WERI-Rb-1 (cell line): ENCODE measurements around the gene ACHE.
A peak's percentile ranks its signal among the peaks of the same experiment; 100 is the strongest.

ENCODE experiments used
- DNase-seq: peaks from one replicate; pipeline ENCODE4 v3.0.0-alpha.2; 2020
- H3K27ac ChIP-seq: fragments of 250-450 bp; sonication (Bioruptor Pico); 2 replicates; pipeline ENCODE4 v1.5.1; 2020; ENCODE audit warnings: mild to moderate bottlenecking, moderate library complexity
- H3K27me3 ChIP-seq: fragments of 250-450 bp; sonication (Bioruptor Pico); 2 replicates; pipeline ENCODE4 v1.5.1; 2021; ENCODE audit warnings: mild to moderate bottlenecking, low read depth, moderate library complexity; ENCODE audit not compliant: insufficient read depth, severe bottlenecking
- H3K36me3 ChIP-seq: fragments of 250-450 bp; sonication (Bioruptor Pico); 2 replicates; pipeline ENCODE4 v1.5.1; 2020; ENCODE audit warnings: mild to moderate bottlenecking, moderate library complexity
- H3K4me3 ChIP-seq: 2 replicates; pipeline ENCODE4 v1.5.1; 2011; ENCODE audit warnings: low read depth, mild to moderate bottlenecking, control low read depth, low read length
- H3K9me3 ChIP-seq: fragments of 250-450 bp; sonication (Bioruptor Pico); 2 replicates; pipeline ENCODE4 v1.5.1; 2021; ENCODE audit warnings: mild to moderate bottlenecking, moderate library complexity; ENCODE audit not compliant: severe bottlenecking
- TF ChIP-seq, protein P1 (sequence below): IDR thresholded peaks from 2 replicates; pipeline ENCODE4 v1.5.1; 2011; ENCODE audit warnings: low read depth, mild to moderate bottlenecking, control low read depth, inconsistent platforms, low read length

The ACHE gene

GRCh38 chr7:100888988-100889750, 6.5 kb downstream of the ACHE start, which contains the start of gene UFSP1:
UFSP1 (minus strand) TSS chr7:100889715; CDS start chr7:100889271, 444 bp downstream.
- H3K4me3 ChIP-seq = peak within 1 kb of the TSS; percentile 70
- DNase-seq = no peak
- TF ChIP-seq, protein P1, sequence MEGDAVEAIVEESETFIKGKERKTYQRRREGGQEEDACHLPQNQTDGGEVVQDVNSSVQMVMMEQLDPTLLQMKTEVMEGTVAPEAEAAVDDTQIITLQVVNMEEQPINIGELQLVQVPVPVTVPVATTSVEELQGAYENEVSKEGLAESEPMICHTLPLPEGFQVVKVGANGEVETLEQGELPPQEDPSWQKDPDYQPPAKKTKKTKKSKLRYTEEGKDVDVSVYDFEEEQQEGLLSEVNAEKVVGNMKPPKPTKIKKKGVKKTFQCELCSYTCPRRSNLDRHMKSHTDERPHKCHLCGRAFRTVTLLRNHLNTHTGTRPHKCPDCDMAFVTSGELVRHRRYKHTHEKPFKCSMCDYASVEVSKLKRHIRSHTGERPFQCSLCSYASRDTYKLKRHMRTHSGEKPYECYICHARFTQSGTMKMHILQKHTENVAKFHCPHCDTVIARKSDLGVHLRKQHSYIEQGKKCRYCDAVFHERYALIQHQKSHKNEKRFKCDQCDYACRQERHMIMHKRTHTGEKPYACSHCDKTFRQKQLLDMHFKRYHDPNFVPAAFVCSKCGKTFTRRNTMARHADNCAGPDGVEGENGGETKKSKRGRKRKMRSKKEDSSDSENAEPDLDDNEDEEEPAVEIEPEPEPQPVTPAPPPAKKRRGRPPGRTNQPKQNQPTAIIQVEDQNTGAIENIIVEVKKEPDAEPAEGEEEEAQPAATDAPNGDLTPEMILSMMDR = no peak
- H3K27ac ChIP-seq = peak within 1 kb of the TSS; percentile 82
- peaks cover 52% of the 10 kb centered on the region for H3K36me3 ChIP-seq
- H3K9me3 ChIP-seq = no peaks in the 10 kb centered on the region
- peaks cover 3% of the 10 kb centered on the region for H3K27me3 ChIP-seq

DNA sequence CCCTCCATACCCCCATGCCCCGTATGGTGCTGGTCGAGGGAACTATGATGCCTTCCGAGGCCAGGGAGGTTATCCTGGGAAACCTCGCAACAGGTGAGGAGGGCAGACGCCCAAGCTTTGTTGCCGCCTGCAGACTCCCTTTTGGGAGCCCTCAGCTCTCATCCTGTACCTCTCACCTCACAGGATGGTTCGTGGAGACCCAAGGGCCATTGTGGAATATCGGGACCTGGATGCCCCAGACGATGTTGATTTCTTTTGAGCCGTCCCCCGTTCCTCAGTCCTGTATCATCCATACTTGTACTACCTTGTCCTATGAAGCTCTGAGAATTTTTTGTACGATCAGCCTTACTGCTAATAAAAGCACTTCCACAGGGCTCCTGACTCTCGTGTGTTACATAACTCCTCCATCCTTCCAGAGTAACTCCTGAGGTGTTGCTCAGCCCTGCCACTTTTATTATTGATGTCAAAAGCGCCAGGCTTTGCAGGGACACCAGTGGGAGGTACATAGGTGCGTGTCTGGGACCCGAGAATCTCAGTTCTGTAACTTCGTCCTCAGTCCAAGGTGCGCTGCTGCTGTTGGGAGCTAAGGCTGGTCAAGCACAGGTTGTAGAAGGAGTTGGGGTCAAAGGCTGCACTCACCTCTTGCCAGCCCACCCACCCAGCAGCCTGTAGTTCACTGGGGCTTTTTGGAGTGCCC, 7.2 kb downstream of the ACHE start:
- DNase-seq = no peak
- H3K36me3 ChIP-seq = peaks cover 59% of the 10 kb centered on the region
- H3K27ac ChIP-seq = peak overlapping the region; percentile 81
- TF ChIP-seq, protein P1 = no peak
- H3K4me3 ChIP-seq = peak overlapping the region; percentile 70
- no peaks in the 10 kb centered on the region for H3K27me3 ChIP-seq
- no peaks in the 10 kb centered on the region for H3K9me3 ChIP-seq

DNA sequence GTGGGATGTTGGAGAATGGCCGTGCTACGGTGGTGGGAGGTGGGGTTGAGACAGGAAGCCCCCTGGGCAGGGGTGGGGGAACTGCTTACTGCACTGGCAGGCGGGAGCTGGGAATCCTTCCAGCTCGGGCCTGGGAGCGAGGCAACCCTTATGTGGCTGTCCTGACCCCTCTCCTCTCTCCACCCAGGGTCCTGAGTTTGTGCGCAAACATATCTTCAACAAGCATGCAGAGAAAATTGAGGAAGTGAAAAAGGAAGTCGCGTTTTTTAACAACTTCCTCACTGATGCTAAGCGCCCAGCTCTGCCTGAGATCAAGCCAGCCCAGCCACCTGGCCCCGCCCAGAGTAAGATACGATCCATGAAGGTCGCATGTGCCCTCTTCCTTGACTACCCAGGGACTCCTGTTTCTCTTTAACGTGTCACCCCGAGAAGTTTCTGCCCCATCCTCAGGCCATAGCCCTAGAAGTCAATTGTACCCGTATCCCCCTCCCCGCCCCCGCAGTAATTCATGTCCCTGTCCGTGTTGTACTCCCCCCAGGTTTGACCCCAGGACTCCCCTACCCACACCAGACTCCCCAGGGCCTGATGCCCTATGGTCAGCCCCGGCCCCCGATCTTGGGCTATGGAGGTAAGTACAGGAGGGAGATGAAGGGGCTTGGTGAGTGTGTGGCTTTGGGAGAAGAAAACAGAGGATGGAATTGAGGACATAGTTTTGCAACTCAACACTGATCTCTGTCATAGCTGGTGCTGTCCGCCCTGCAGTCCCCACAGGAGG, 8.0 kb downstream of the ACHE start:
- no peak for DNase-seq
- H3K27me3 ChIP-seq = no peaks in the 10 kb centered on the region
- H3K4me3 ChIP-seq = no peak overlapping the region
- no peak overlapping the region for H3K27ac ChIP-seq
- H3K36me3 ChIP-seq = peaks cover 66% of the 10 kb centered on the region
- TF ChIP-seq, protein P1 = no peak
- no peaks in the 10 kb centered on the region for H3K9me3 ChIP-seq

- Histone ChIP-seq H3K27me3 (no peaks in the 10 kb centered on the region), H3K4me3 (no peak overlapping the region), H3K27ac (no peak overlapping the region), H3K9me3 (no peaks in the 10 kb centered on the region), H3K36me3 (peaks cover 72% of the 10 kb centered on the region)
- TF ChIP-seq, protein P1 = no peak
- DNase-seq = no peak
These were observed 8.7 kb downstream of the ACHE start for GRCh38 chr7:100886936-100887515.

DNA sequence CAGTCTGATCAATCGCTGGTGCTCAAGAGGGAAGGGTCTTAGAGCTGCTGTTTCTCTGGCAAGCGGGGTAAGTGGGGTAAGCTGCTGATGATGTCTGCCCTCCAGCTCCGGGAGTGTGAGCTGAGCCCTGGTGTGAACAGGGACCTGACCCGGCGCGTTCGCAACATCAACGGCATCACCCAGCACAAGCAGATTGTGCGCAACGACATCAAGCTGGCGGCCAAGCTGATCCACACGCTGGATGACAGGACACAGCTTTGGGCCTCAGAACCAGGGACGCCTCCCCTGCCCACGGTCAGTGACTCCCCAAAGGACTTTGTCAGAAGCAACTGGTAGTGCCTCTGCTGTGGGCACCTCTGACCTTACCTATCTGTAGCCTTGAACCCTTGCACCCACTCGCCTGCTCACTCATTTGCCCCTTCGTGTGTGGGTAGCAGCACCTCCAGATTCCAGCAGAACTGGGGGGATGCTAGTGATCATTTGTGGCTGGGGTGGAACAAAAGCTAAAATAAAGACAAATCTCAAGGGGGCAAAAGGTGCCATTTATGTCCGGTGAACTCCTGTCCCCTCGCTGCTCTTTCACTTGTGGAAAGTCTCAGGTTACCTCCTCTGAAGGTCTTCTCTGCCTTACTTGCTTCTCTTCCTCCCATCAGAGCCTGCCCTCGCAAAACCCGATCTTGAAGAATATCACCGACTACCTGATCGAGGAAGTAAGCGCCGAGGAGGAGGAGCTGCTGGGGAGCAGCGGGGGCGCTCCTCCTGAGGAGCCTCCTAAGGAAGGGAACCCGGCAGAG, 9.3 kb downstream of the ACHE start:
- Histone ChIP-seq H3K27me3 (no peaks in the 10 kb centered on the region), H3K9me3 (no peaks in the 10 kb centered on the region), H3K4me3 (no peak overlapping the region), H3K36me3 (peaks cover 79% of the 10 kb centered on the region), H3K27ac (no peak overlapping the region)
- TF ChIP-seq, protein P1 = no peak
- DNase-seq = no peak
